Tibial nerve (tissue), 4 donors: Measurements from ENCODE around the gene NBPF12.
"Not testable (repeated sequence)": the region's sequence is repeated elsewhere in the genome, so short reads cannot be mapped to it uniquely, and the experiment has no call there.

Experiments used
- CTCF ChIP-seq, 5 experiments: fragments of 200-600 bp in 3 of 5; fragments of 450-650 bp in 2 of 5; sonication (generic) in 3 of 5; IDR thresholded peaks; one replicate each; pipeline ENCODE4 v1.5.1; 2016 to 2019; ENCODE audit warnings: antibody characterized with exemption in 5 of 5, mild to moderate bottlenecking in 3 of 5, moderate library complexity in 2 of 5
- EP300 ChIP-seq, 2 donors: sonication (generic); formaldehyde crosslinking; IDR thresholded peaks; one replicate each; pipeline ENCODE4 v1.6.1; 2017; ENCODE audit warnings: antibody characterized with exemption in 2 of 2, mild to moderate bottlenecking in 1 of 2
- POLR2A ChIP-seq, 2 donors: fragments of 450-650 bp; IDR thresholded peaks; one replicate each; pipeline ENCODE4 v1.6.1; 2017; ENCODE audit warnings: antibody characterized with exemption in 2 of 2, mild to moderate bottlenecking in 2 of 2, moderate library complexity in 2 of 2

DNA sequence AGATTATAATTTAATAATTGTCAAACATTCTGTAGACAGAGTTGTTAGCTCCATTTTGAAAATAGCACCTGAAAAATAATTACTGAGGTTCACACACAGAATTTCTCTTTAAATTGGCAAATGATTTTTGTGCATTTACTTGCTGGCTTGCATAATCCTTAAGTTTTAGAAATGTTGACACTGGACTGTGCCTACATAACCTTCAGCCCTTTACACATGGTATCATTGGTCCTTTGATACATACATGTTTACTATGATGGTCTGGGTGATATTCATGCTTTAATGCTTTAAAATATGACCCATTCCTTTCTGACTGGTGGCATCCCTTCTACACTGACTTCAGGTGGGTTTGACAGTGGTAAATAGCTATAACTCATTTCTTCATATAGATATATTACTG, 17.3 kb upstream of the NBPF12 start:
- TF ChIP-seq CTCF, POLR2A, EP300 (IDR thresholded peaks at IDR 0.05): not testable (repeated sequence)
